GM12878 (cell line): ENCODE results near the gene CBARP.

Experiments
- ATF3 ChIP-seq: IDR thresholded peaks from 2 replicates; pipeline ENCODE4 v1.6.1; 2011; ENCODE audit warnings: low read depth, mild to moderate bottlenecking, low read length, moderate library complexity, borderline replicate concordance; ENCODE audit errors: extremely low read depth
- BCLAF1 ChIP-seq: fragments of 450-650 bp; IDR thresholded peaks from 2 replicates; pipeline ENCODE4 v1.6.1; 2017; ENCODE audit warnings: antibody characterized with exemption, mild to moderate bottlenecking, moderate library complexity
- BRCA1 ChIP-seq: IDR thresholded peaks from 2 replicates; pipeline ENCODE4 v1.6.1; 2011; ENCODE audit warnings: low read depth, low read length, improper control_type of control experiment
- CBX3 ChIP-seq: fragments of 200-600 bp; sonication (generic); IDR thresholded peaks from 2 replicates; pipeline ENCODE4 v1.6.1; 2016; ENCODE audit warnings: low read depth, borderline replicate concordance
- CREM ChIP-seq: IDR thresholded peaks from 2 replicates; pipeline ENCODE4 v1.6.1; 2014; ENCODE audit warnings: antibody characterized with exemption, low read depth
- CTCF ChIP-seq, 3 experiments: IDR thresholded peaks in 2 of 3; conservative IDR thresholded peaks in 1 of 3; 2 replicates each; pipeline ENCODE4 v1.5.1; 2011; ENCODE audit warnings: low read depth in 3 of 3, low read length in 3 of 3, mild to moderate bottlenecking in 3 of 3, control low read depth in 2 of 3, moderate library complexity in 2 of 3, inconsistent platforms in 1 of 3, mixed read lengths in 1 of 3; ENCODE audit not compliant: control insufficient read depth in 2 of 3, insufficient read depth in 1 of 3; ENCODE audit errors: extremely low read depth in 1 of 3
- IRF5 ChIP-seq: fragments of 450-650 bp; IDR thresholded peaks from 2 replicates; pipeline ENCODE4 v1.6.1; 2017; ENCODE audit warnings: borderline replicate concordance
- JUND ChIP-seq: IDR thresholded peaks from 2 replicates; pipeline ENCODE4 v1.6.1; 2012; ENCODE audit warnings: low read depth, mild to moderate bottlenecking, low read length, improper control_type of control experiment, moderate library complexity
- NBN ChIP-seq: fragments of 450-650 bp; IDR thresholded peaks from 2 replicates; pipeline ENCODE4 v1.6.1; 2016
- POLR2A ChIP-seq: IDR thresholded peaks from 2 replicates; pipeline ENCODE4 v1.6.1; 2011; ENCODE audit warnings: low read depth, mild to moderate bottlenecking, low read length
- POLR2AphosphoS5 ChIP-seq: IDR thresholded peaks from 2 replicates; pipeline ENCODE4 v1.6.1; 2011; ENCODE audit warnings: mild to moderate bottlenecking, low read length, inconsistent platforms
- TCF3 ChIP-seq: IDR thresholded peaks from 2 replicates; pipeline ENCODE4 v1.6.1; 2012; ENCODE audit warnings: low read depth, mild to moderate bottlenecking, low read length, borderline replicate concordance; ENCODE audit not compliant: insufficient read depth
- ZZZ3 ChIP-seq: IDR thresholded peaks from 2 replicates; pipeline ENCODE4 v1.6.1; 2011; ENCODE audit warnings: low read depth; ENCODE audit not compliant: control insufficient read depth, insufficient read length

GRCh38 chr19:1286487-1287353 is 48.9 kb upstream of the CBARP start:
- TF ChIP-seq CTCF (IDR thresholded peaks at IDR 0.05 in 2 of 3, conservative IDR thresholded peaks at IDR 0.05 in 1 of 3; ENCODE audit: control insufficient read depth in 2 of 3, extremely low read depth in 1 of 3, insufficient read depth in 1 of 3, low read depth in 3 of 3, low read length in 3 of 3), result no peak
- TF ChIP-seq BRCA1, result no peak
- TF ChIP-seq POLR2AphosphoS5, result no peak
- TF ChIP-seq BCLAF1, result no peak
- no peak for TF ChIP-seq JUND
- no peak for TF ChIP-seq POLR2A
- TF ChIP-seq ATF3, result no peak
- no peak for TF ChIP-seq IRF5
- no peak for TF ChIP-seq NBN
- no peak for TF ChIP-seq CBX3
- TF ChIP-seq TCF3, result no peak
- no peak for TF ChIP-seq CREM
- TF ChIP-seq ZZZ3, result no peak
